Mesangial cell (primary cell): ENCODE measurements around the gene KANSL1. TPM values are rescaled to one million over a fixed set of nuclear protein-coding genes. Genes with fewer than 3 reads are reported as not detected.

Source experiments
- total RNA-seq: library from RNA; depleted of rRNA; stranded (reverse); fragments of >200 nt; gene quantifications from 2 replicates; pipeline ENCODE4 v1.2.3, GENCODE V29; 2015

Gene KANSL1
- 17.4 and 38.4 TPM in 2 replicates for total RNA-seq

GRCh38 chr17:46193151-46193625 is at the start of gene KANSL1:
Gene KANSL1, minus strand, starts transcription at chr17:46193429. Its CDS starts 21,286 bp downstream, at chr17:46172143.

GRCh38 chr17:45998987-45999899 is 194.0 kb downstream of the KANSL1 start, which contains the start of gene STH:
Gene STH, plus strand, starts transcription at chr17:45999250. Its CDS starts 30 bp downstream, at chr17:45999280.

Other genes with a start within 250 kb of the KANSL1 start
- gene STH, start 194.2 kb downstream of the KANSL1 start, total RNA-seq, result not detected in 2 replicates
- 0.33 and 1.5 TPM in 2 replicates for gene LRRC37A, start 101.7 kb upstream of the KANSL1 start, total RNA-seq
- gene ARL17B, start 168.3 kb upstream of the KANSL1 start, total RNA-seq, result 2.4 and 6.4 TPM in 2 replicates